Measurements from ENCODE around the gene GMDS.
A peak's percentile ranks its signal among the peaks of the same experiment; 100 is the strongest.

The GMDS gene

GRCh38 chr6:1619673-1620503 is 625.5 kb downstream of the GMDS start:
- no peak for TF ChIP-seq CTCF (IDR thresholded peaks at IDR 0.05; ENCODE audit: insufficient read depth, low read depth, low read length, missing control alignments)
- H3K4me3 ChIP-seq (ENCODE audit: low read depth, low read length): no peak overlapping the region
- DNase-seq (ENCODE audit: low read depth): peak; percentile 25

GRCh38 chr6:1619098-1619672 is 626.2 kb downstream of the GMDS start:
- no peak for DNase-seq (ENCODE audit: low read depth)
- TF ChIP-seq CTCF (IDR thresholded peaks at IDR 0.05; ENCODE audit: insufficient read depth, low read depth, low read length, missing control alignments): no peak
- H3K4me3 ChIP-seq (ENCODE audit: low read depth, low read length): no peak overlapping the region

- TF ChIP-seq CTCF (IDR thresholded peaks at IDR 0.05; ENCODE audit: insufficient read depth, low read depth, low read length, missing control alignments): no peak
- DNase-seq (ENCODE audit: low read depth): no peak
Observed at GRCh38 chr6:1618311-1619097, 626.9 kb downstream of the GMDS start.

GRCh38 chr6:1617466-1618310 is 627.7 kb downstream of the GMDS start:
- DNase-seq (ENCODE audit: low read depth): no peak
- no peak for TF ChIP-seq CTCF (IDR thresholded peaks at IDR 0.05; ENCODE audit: insufficient read depth, low read depth, low read length, missing control alignments)

More at GRCh38 chr6:1618311-1619097, 626.9 kb downstream of the GMDS start:
- H3K4me3 ChIP-seq (ENCODE audit: low read depth, low read length): no peak overlapping the region

GRCh38 chr6:1616701-1617463 is 628.5 kb downstream of the GMDS start:
- DNase-seq (ENCODE audit: low read depth): no peak

More at GRCh38 chr6:1617466-1618310, 627.7 kb downstream of the GMDS start:
- H3K4me3 ChIP-seq (ENCODE audit: low read depth, low read length): no peak overlapping the region

More at GRCh38 chr6:1616701-1617463, 628.5 kb downstream of the GMDS start:
- TF ChIP-seq CTCF (IDR thresholded peaks at IDR 0.05; ENCODE audit: insufficient read depth, low read depth, low read length, missing control alignments): no peak
- H3K4me3 ChIP-seq (ENCODE audit: low read depth, low read length): no peak overlapping the region
